ENCODE results near the gene C5AR2.

DNA sequence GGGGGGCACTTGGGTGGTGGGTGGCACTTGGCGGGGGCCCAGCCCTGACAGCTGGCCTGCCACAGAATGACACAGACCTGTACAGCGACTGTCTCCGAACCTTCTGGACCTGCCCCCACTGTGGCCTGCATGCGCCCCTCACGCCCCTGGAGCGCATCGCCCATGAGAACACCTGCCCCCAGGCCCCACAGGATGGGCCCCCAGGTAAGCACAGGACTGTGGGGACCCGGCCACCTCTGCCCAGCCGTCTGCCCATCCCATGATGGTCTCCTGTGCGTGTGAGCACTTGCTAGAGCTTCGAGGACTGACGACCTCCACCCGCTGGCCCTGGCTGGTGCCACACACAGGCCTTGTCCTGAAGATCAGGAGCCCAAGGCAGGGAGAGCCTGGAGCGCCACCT, 49.1 kb downstream of the C5AR2 start:
- TF ChIP-seq ATF6 (CRISPR knock-in tag; IDR thresholded peaks at IDR 0.05), result no peak
- no peak for TF ChIP-seq CTCF (IDR thresholded peaks at IDR 0.05)
- TF ChIP-seq ZBTB21 (CRISPR knock-in tag; IDR thresholded peaks at IDR 0.05; ENCODE audit: borderline replicate concordance), result no peak
- no peak for TF ChIP-seq JAZF1 (CRISPR knock-in tag; IDR thresholded peaks at IDR 0.05)
- no peak for TF ChIP-seq CREM (CRISPR knock-in tag; IDR thresholded peaks at IDR 0.05)
- TF ChIP-seq SP1 (CRISPR knock-in tag; conservative IDR thresholded peaks at IDR 0.05), result no peak

Measured in WTC11 (cell line).